ENCODE data around the gene NPAS2.

NPAS2 gene

GRCh38 chr2:100882645-100883613 lies 63.0 kb downstream of the NPAS2 start:
- no peak for DNase-seq (ENCODE audit: low read depth)

- DNase-seq (ENCODE audit: low read depth), result no peak
These were observed 64.2 kb downstream of the NPAS2 start for GRCh38 chr2:100884145-100884621.

GRCh38 chr2:100886085-100886484 lies 66.1 kb downstream of the NPAS2 start:
- DNase-seq (ENCODE audit: low read depth), result no peak

- DNase-seq (ENCODE audit: low read depth), result no peak
These were observed 67.2 kb downstream of the NPAS2 start for GRCh38 chr2:100887039-100887578.

- DNase-seq (ENCODE audit: low read depth), result no peak
These were observed 68.0 kb downstream of the NPAS2 start for GRCh38 chr2:100887713-100888495.

- no peak for DNase-seq (ENCODE audit: low read depth)
These were observed 68.7 kb downstream of the NPAS2 start for GRCh38 chr2:100888601-100889000.

- no peak for DNase-seq (ENCODE audit: low read depth)
These were observed 69.3 kb downstream of the NPAS2 start for GRCh38 chr2:100889286-100889685.

- DNase-seq (ENCODE audit: low read depth), result no peak
These were observed 72.1 kb downstream of the NPAS2 start for GRCh38 chr2:100891906-100892642.

GRCh38 chr2:100893392-100894104 lies 73.6 kb downstream of the NPAS2 start:
- no peak for DNase-seq (ENCODE audit: low read depth)

- DNase-seq (ENCODE audit: low read depth), result no peak
These were observed 74.3 kb downstream of the NPAS2 start for GRCh38 chr2:100894105-100894795.

GRCh38 chr2:100894796-100895156 lies 74.8 kb downstream of the NPAS2 start:
- no peak for DNase-seq (ENCODE audit: low read depth)

- no peak for DNase-seq (ENCODE audit: low read depth)
These were observed 75.5 kb downstream of the NPAS2 start for GRCh38 chr2:100895402-100895801.

- no peak for DNase-seq (ENCODE audit: low read depth)
These were observed 76.2 kb downstream of the NPAS2 start for GRCh38 chr2:100895934-100896685.

GRCh38 chr2:100898035-100898665 lies 78.2 kb downstream of the NPAS2 start:
- no peak for DNase-seq (ENCODE audit: low read depth)

GRCh38 chr2:100900156-100900795 lies 80.3 kb downstream of the NPAS2 start:
- DNase-seq (ENCODE audit: low read depth), result no peak

- DNase-seq (ENCODE audit: low read depth), result no peak
These were observed 83.0 kb downstream of the NPAS2 start for GRCh38 chr2:100902817-100903405.

GRCh38 chr2:100903534-100904258 lies 83.8 kb downstream of the NPAS2 start:
- no peak for DNase-seq (ENCODE audit: low read depth)
